C4-2B (cell line): ENCODE data around the gene ZNF516.

ENCODE experiments used
- ZFX ChIP-seq: fragments of 450-650 bp; IDR thresholded peaks from 2 replicates; pipeline ENCODE4 v1.6.1; 2017
- TF ChIP-seq, protein P1 (sequence below): fragments of 450-650 bp; conservative IDR thresholded peaks from 2 replicates; pipeline ENCODE4 v1.5.1; 2017; ENCODE audit warnings: mild to moderate bottlenecking

DNA sequence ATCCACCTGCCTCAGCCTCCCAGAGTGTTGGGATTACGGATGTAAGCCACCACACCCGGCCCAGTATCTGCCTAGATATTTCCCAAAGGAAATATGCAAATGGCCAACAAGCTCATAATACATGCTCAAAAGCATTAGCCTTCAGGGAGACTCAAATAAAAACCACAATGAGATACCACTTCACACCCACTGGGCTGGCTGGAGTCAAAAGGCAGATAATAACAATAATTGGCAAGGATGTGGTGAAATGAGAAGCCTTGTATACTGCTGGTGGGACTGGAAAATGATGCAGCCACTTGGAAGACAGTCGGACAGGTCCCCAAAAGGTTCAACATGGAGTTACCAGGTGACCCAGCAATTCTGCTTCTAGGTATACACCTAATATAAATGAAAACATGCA is 20.5 kb upstream of the ZNF516 start:
- TF ChIP-seq, protein P1, sequence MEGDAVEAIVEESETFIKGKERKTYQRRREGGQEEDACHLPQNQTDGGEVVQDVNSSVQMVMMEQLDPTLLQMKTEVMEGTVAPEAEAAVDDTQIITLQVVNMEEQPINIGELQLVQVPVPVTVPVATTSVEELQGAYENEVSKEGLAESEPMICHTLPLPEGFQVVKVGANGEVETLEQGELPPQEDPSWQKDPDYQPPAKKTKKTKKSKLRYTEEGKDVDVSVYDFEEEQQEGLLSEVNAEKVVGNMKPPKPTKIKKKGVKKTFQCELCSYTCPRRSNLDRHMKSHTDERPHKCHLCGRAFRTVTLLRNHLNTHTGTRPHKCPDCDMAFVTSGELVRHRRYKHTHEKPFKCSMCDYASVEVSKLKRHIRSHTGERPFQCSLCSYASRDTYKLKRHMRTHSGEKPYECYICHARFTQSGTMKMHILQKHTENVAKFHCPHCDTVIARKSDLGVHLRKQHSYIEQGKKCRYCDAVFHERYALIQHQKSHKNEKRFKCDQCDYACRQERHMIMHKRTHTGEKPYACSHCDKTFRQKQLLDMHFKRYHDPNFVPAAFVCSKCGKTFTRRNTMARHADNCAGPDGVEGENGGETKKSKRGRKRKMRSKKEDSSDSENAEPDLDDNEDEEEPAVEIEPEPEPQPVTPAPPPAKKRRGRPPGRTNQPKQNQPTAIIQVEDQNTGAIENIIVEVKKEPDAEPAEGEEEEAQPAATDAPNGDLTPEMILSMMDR: no peak
- TF ChIP-seq ZFX: no peak
